HepG2 (cell line): ENCODE results near the gene ZNF687. TPM values are rescaled to one million over a fixed set of nuclear protein-coding genes. Genes with fewer than 3 reads are reported as not detected.
A peak's percentile ranks its signal among the peaks of the same experiment; 100 is the strongest.

ENCODE experiments used
- CENPT ChIP-seq: sonication (generic); formaldehyde crosslinking; IDR thresholded peaks from 2 replicates; pipeline ENCODE4 v1.8.0; 2022; ENCODE audit warnings: low read depth, mild to moderate bottlenecking, moderate library complexity, missing genetic modification reagents
- HOMEZ ChIP-seq: IDR thresholded peaks from 2 replicates; pipeline ENCODE4 v1.6.1; 2016; ENCODE audit warnings: low read depth
- SKIL ChIP-seq: sonication (generic); formaldehyde crosslinking; IDR thresholded peaks from 2 replicates; pipeline ENCODE4 v1.8.0; 2022; ENCODE audit warnings: missing genetic modification reagents, mild to moderate bottlenecking, moderate library complexity, borderline replicate concordance
- TFDP2 ChIP-seq: sonication (generic); formaldehyde crosslinking; IDR thresholded peaks from 2 replicates; pipeline ENCODE4 v1.4.0; 2020; ENCODE audit warnings: missing genetic modification reagents
- ZBTB40 ChIP-seq, 2 experiments: fragments of 450-650 bp in 1 of 2; sonication (generic) in 1 of 2; formaldehyde crosslinking in 1 of 2; IDR thresholded peaks; 2 replicates each; pipeline versions ENCODE4 v1.6.1 to v1.8.0; 2016 to 2022; ENCODE audit warnings: antibody characterized with exemption in 1 of 2, mild to moderate bottlenecking in 1 of 2, missing genetic modification reagents in 1 of 2
- ZNF30 ChIP-seq: sonication (generic); formaldehyde crosslinking; IDR thresholded peaks from 2 replicates; pipeline ENCODE4 v1.5.0; 2020; ENCODE audit warnings: mild to moderate bottlenecking, missing genetic modification reagents
- ZNF335 ChIP-seq: sonication (generic); formaldehyde crosslinking; IDR thresholded peaks from 2 replicates; pipeline ENCODE4 v1.4.0; 2020; ENCODE audit warnings: missing genetic modification reagents
- ZNF513 ChIP-seq: sonication (generic); formaldehyde crosslinking; conservative IDR thresholded peaks from 2 replicates; pipeline ENCODE4 v1.5.0; 2020; ENCODE audit warnings: missing genetic modification reagents
- ZNF83 ChIP-seq: sonication (generic); formaldehyde crosslinking; IDR thresholded peaks from 2 replicates; pipeline ENCODE4 v1.4.0; 2020; ENCODE audit warnings: missing genetic modification reagents, mild to moderate bottlenecking, borderline replicate concordance
- ZSCAN12 ChIP-seq: sonication (generic); formaldehyde crosslinking; IDR thresholded peaks from 2 replicates; pipeline ENCODE4 v1.9.0; 2021; ENCODE audit warnings: mild to moderate bottlenecking, missing genetic modification reagents
- polyA plus RNA-seq, 8 experiments: library from polyadenylated mRNA; depleted of rRNA in 3 of 8; stranded (reverse) in 7 of 8; unstranded in 1 of 8; fragments of >200 nt; fragmentation: Illumina TruSeq in 4 of 8; extraction: Trizol in 4 of 8; gene quantifications; 2 replicates each; pipeline versions ENCODE4 v1.2.1 to v1.2.3, GENCODE V29; 2011 to 2016; ENCODE audit warnings: low read depth in 4 of 8, missing spikeins in 1 of 8, mixed read lengths in 1 of 8; ENCODE audit not compliant: insufficient read depth in 1 of 8
- total RNA-seq, 5 experiments: library from RNA; depleted of rRNA; stranded (reverse); fragments of >200 nt; fragmentation: Illumina TruSeq; extraction: Trizol; gene quantifications; 2 replicates each; pipeline ENCODE4 v1.2.3, GENCODE V29; 2016; ENCODE audit warnings: low read depth in 1 of 5

The ZNF687 gene
- total and polyA plus RNA-seq, 2 of the 13 experiments (the other 11 are each of a cell fraction or from before 2014, with no cell fraction given): 14.1 to 16.5 TPM

- no peak for TF ChIP-seq ZNF513 (CRISPR knock-in tag)
- no peak for TF ChIP-seq HOMEZ
- TF ChIP-seq SKIL (CRISPR knock-in tag): no peak
- TF ChIP-seq ZBTB40 (IDR thresholded peaks at IDR 0.05): no peak
- no peak for TF ChIP-seq ZBTB40 (CRISPR knock-in tag; IDR thresholded peaks at IDR 0.05)
- no peak for TF ChIP-seq ZNF30 (CRISPR knock-in tag)
- TF ChIP-seq ZNF83 (CRISPR knock-in tag): no peak
- TF ChIP-seq ZSCAN12 (CRISPR knock-in tag): no peak
- peak; percentile 96 for TF ChIP-seq ZNF335 (CRISPR knock-in tag)
- no peak for TF ChIP-seq CENPT (CRISPR knock-in tag)
- TF ChIP-seq TFDP2: no peak
Observed at GRCh38 chr1:151311589-151312331, 29.7 kb downstream of the ZNF687 start (continued).
